Transverse colon (tissue), 4 donors: ENCODE results near the gene ARHGAP42.

ENCODE experiments used
- CTCF ChIP-seq, 5 experiments: fragments of 200-600 bp in 3 of 5; fragments of 450-650 bp in 2 of 5; sonication (generic) in 3 of 5; IDR thresholded peaks; 1 replicate in 2 of 5; 2 replicates in 3 of 5; pipeline ENCODE4 v1.5.1; 2016 to 2017; ENCODE audit warnings: antibody characterized with exemption in 5 of 5, inconsistent platforms in 3 of 5, mild to moderate bottlenecking in 2 of 5, moderate library complexity in 1 of 5
- EP300 ChIP-seq: sonication (generic); formaldehyde crosslinking; IDR thresholded peaks from one replicate; pipeline ENCODE4 v1.6.1; 2017; ENCODE audit warnings: antibody characterized with exemption, low read depth
- POLR2A ChIP-seq: fragments of 450-650 bp; IDR thresholded peaks from one replicate; pipeline ENCODE4 v1.6.1; 2016; ENCODE audit warnings: antibody characterized with exemption, mild to moderate bottlenecking, moderate library complexity
- POLR2AphosphoS5 ChIP-seq, 3 donors: sonication (generic); formaldehyde crosslinking; IDR thresholded peaks; one replicate each; pipeline ENCODE4 v1.6.1; 2016; ENCODE audit warnings: antibody characterized with exemption in 3 of 3

- TF ChIP-seq CTCF (IDR thresholded peaks at IDR 0.05) (no peak), EP300 (no peak), POLR2AphosphoS5 (IDR thresholded peaks at IDR 0.05) (peak in 1 of 3 donors; percentile 9), POLR2A (peak; percentile 13)
These were observed 28.2 kb downstream of the ARHGAP42 start for GRCh38 chr11:100715165-100715761.
